GM19455 (cell line): ENCODE measurements around the gene ZNF217.
"Not testable (repeated sequence)": the region's sequence is repeated elsewhere in the genome, so short reads cannot be mapped to it uniquely, and the experiment has no call there.

Source experiments
- ATAC-seq: cut with Tn5 transposase; IDR thresholded peaks from one replicate; pipeline ENCODE4 v1.9.1; 2021; ENCODE audit not compliant: unreplicated experiment

Gene ZNF217

DNA sequence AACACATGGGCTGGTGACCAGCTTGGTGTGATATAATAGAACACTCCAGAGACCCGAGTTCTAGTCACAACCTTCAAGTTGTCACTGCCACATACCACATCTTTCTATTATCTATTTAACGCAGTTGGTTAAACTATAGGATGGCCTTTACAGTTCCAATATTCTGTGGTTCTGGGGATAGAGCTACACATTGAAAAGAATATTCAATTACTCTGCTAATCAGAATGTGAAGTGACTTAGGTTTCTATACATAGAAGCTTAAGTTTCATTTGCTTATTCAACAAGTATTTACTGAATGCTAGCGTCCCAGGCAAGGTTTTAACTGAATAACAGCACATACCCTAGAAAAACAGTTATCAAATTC lies 9.1 kb downstream of the ZNF217 start:
- ATAC-seq: not testable (repeated sequence)

DNA sequence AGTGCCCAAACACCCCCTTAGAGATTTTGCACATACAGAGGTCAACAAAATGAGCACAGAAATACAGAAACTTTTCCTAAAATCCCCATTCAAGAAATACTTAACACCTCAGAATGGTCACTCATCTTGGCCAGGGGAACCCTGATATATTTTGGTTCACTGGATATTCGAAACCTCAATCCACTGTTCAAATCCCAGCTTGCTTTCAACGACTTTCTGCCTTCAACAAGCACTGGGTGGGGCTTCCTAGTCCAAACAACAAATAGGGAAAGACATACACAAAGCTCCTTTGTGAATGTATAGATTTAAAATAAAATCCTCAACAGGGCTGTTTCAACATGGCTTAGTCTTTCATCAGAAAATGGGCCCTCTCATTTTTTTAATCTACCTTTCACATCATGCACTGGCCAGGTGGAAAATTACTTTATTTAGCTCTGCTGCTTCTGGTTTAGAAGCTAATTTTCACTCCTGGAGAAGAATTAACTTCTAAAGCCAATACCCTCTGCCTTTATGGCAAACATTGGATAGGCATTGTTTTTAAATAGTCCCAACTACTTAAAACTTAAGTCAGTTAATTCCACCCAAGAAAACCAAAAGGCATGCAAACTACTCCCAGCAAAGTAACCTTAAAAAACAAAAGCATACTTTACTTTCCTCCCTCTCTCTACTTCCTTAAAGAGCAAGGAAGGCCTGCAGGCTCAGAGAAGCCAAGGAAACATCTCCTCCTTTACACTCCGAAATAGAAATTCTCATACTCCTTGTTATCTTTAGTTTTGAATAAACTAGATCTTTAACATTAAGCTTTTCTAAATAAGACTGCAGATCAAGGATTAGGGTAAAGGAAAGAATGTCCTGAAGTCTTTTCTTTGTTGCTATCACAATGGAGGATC lies 9.7 kb downstream of the ZNF217 start:
- not testable (repeated sequence) for ATAC-seq

DNA sequence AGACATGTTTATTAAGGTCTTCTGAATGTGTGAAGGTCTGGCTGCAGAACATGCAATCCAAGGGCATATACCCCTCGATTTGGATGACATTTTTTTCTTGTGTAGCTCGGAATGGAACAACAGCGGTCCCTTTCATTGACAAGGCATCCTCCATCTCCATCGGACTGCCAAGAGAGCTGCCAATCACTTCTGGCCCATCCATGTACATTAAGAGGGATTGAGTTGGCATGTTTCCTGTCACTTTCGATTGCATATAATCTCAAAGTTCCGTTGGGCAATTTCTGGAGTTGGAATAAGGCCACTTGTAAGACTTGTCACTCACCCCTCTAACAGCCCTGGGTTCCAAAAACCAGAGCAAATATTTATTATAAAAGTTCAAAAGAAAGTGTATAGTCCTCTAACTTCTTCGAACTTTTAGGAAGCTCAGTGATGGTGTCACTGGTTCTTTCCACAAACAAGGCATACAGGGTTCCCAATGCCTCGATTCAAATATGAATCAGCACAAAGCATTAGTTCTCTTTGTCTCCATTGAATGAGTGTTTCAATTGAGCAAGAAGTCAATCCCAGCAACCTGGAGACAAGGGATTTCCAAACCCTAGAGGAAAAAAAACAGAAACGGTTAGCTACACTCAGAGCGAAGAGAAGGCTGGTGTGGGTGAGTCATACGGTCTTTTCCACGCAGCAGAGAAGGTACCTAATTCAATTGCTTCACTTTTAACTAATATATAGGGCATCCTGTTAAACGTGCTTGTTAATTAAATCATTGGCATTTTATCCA lies 10.9 kb downstream of the ZNF217 start:
- ATAC-seq: no peak

DNA sequence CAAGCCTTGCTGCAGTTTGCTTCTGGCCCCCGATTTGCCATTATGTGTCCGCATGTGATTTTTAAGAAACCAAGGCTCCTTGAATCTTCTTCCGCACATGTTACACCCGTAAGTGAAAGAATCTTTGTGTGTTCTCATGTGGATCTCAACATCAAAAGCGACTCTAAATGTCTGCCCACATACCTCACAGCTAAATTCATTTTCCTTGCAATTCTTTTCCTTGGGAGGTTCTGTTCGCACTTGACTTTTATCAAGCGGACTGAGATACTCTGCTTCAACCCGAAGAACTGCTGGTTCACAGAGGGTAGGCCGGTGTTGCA lies 11.4 kb downstream of the ZNF217 start:
- ATAC-seq: no peak

DNA sequence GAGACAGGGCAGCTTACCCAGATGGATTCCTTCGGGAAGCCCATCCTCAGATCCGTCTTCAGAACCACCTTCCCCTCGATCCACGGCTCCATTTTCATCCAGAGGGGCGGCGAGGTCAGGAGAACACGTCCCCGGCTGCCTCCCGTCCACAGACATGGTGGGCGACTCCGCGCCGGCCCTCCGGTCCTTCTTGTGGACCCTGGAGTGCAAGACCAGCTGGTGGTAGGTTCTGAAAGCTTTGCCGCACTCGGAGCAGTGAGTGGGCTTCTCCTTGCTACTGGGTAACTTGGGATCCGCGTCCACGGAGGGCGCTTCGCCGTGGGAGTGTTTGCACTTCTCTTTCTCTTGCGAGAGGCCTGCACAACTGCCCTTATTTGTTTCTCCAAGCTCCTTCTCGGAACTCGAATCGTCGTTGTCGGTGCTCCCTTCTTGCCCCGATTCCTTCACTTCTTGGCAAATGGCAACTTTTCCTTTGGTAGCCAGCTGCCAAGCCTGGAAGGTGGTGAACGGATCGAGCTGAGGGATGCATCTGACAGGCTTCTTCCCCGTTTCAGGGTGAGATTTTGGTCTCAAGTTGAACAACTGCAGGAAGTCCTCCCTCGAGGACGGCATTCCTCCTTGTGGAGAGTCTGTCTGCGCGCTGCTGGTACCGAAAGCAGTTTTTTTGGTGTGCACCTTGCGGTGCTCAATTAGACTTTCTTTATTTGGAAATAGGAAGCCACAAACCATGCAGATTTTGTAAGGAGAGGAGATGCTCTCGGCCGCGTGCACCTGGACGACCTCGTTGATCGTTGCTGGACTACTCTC lies 12.0 kb downstream of the ZNF217 start:
- no peak for ATAC-seq

DNA sequence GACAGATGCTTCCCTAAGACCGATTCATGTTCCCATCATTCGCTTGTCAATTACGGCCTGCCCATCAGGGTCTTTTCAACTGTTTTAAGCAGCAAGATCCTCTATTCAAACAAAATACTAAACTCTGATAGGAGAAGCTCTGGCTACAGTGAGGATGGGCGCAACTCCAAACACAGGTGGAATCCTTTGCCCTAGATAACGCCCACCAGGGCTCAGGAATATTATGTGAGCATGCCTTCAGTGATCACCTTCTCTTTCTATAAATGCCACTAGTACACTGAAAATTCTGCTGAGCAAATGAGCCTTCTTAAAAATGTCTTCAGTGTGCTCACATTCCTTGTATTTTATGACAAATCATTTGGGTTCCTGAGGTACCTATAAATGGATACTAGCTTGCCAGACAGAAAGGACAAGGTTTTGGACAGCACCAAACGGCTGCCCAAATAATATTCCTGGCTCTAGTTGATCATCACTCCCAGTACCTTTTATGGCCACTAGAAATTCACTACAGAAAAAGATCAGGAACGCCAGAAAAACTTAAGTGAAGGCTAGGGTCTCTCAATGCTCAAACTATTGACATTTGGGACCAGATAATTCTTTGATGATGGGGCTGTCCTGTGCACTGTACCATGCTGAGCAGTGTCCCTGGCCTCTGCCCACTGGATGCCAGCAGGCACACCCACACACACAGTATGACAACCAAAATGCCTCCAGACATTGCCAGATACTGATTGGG lies 13.1 kb downstream of the ZNF217 start:
- no peak for ATAC-seq

DNA sequence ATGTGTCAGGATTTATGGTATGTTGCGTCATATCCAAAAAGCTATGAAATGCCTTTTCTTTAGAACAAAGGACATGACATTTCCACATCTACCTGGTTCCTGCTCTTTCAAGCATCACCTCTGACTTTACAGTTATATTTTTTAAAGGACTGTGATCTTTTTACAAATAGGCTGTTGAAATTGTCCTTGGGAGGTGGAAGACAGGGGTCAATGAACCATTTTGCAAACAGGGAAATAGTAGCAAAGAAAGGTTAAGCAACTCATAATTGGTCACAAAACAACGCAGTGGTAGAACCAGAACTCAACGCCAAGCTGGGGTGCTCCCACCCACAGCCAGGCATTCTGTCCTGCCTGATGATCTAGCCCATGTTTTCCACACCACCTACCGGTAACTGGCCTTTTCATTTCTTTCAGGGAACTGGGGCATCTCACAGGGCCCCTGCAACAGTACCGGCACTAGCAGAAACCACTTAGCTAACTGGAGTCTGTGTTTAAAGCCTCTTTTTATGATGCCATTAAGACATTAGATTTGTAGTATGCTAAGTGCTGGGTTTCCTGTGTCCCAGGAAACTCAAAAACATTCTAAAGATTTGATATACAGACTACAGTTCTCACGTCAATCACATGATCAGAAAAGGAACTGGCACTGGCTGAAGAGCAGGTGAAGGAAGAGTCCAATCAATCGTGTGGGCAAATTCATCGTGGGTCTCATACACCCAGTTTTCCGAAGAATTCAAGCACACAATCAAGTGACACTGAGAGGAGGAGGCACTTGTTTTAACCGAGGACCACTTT lies 13.9 kb downstream of the ZNF217 start:
- no peak for ATAC-seq

DNA sequence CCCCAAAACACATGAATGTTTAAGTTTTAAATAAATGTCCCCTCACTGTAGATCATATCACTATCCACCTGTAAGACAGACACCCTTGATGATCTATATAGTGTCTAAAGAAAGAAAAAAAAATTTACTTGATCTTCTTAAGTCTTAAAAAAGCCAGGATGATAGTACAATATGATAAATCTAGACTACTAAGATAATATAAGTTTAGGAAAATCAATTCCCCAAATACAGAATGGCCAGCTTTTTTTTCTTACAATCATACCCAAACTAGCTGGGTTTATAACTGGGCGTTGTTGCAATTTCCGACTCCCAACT lies 14.4 kb downstream of the ZNF217 start:
- ATAC-seq: no peak

DNA sequence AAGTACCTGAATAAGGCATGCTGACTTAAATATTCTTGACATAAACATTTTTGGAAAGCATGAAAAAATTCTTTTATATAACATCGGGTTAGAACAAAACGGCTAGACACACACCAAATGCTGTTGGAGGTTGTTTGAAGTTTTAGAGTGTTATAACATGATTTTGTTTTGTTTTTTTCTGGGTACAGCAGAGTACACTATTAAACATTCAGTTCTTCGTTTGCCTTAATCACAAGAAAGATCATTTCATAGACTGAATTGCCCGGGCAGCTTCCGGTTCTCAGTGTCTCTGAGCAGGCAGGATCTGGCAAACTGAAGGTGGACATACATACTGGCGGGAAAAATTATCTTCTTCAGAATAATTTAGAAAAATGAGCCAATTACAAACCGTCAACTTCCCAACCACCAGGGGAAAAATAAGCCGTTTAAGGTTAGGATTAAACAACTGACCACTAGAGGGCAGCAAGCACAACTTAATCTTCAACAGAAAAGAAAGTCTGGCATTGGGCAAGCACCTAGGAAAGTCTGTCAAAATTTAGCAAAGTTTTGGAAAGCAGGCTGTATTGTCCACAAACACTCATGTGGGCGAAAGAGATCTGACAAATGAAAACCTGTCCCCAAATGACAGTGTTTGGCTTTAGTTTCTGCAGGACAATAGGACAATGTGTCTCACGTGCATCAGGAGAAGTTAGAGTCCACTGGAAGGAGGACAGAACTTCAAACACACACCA lies 15.0 kb downstream of the ZNF217 start:
- no peak for ATAC-seq

DNA sequence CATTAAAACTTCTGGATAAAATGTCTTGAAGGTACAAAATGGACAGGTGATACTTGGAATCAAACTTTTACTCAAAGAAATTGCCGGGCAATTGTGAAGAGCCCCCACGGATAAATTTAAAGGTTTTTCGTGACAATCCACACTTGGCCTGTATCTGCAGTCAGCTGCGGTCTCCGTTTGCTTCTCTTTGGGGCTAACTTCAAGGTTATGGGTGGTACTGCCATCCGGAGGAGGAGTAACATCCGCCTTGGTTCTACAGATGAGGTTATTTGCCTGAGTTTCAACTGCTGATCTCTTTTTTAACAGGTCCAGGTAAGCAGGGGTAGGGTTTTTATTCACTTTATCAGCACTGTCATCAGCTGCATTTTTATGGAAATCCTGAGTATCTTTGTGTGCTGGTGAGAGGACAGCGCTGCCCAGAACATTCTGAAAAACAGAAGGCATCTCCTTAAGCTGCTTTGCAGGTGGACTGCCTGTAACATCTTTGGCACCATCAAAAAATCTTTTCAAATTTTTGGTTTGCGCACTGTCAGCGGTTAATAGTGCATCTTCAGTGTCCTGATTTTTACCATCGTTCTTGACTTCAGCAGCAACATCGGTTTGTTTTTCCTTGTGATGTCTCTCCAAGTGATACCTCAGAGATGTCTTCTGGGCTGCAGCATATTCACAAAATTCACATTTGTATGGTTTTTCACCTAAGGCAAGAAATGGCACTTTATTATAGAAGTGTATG lies 16.9 kb downstream of the ZNF217 start:
- no peak for ATAC-seq

DNA sequence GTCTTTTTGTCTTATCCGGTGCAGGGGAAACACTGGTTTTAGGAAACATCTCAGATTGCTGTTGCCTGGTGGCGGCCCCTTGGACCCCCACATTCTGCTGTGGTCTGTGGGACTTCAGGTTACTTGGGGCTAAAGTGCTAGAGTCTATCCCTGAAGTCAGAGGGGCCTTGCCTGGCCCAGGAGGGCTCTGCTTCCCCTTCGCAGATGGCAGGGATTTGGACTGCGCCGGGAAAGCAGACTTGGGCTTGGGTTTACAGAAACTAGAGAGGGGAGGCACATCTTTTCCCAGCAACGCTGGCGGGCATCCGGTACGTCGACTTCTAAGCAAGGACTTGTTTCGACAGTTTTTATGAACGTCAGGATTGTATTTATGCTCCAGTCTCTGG lies 17.5 kb downstream of the ZNF217 start:
- ATAC-seq: no peak

DNA sequence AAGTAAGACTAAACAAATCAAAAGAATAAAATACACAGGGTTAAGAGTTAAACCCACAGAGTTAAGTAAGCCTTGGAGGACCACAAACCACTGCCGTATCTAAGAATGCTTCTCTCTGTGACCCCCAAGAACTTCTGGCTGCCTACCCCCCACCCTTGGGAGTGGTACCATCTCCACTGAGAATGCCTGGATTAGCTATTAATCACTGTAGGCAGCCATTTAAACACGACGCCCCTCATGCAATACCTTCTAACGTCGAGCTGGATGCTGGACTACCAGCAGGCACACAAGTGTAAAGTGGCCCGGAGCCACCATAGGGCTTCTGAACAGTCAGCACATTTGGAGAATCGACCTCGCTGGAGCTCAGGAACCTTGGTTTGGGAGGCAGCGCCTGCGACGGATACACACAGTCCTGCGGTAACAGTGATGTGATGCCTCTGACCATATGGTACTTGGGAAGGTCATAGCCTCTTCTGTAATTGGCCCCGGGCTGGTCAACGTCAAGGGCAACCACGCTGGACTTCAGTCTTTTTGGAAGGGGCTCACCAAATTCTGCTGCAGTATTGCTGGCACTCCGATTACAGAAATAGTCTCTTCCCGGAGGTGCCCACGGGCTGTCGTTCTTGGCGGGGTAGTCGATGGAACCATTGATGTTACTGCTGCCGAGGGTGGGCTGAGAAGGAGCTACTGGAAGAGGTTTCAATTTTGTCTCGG lies 18.0 kb downstream of the ZNF217 start:
- ATAC-seq: no peak

DNA sequence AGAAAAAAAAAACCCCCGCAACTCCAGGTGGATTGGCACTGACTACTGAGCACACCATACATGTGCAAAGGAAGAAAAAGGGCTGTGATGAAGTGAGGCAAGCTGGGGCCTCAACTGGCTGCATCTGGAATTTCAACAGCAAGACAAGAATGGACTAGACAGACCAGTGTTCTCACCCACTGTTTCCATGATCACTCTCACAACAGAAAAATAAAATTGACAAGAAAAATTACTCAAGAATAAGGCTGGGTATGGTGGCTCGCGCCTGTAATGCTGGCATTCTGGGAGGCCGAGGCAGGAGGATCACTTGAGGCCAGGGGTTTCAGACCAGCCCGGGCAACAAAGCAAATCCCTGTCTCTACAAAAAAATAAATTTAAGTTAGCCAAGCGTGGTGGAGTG lies 18.8 kb downstream of the ZNF217 start:
- no peak for ATAC-seq

DNA sequence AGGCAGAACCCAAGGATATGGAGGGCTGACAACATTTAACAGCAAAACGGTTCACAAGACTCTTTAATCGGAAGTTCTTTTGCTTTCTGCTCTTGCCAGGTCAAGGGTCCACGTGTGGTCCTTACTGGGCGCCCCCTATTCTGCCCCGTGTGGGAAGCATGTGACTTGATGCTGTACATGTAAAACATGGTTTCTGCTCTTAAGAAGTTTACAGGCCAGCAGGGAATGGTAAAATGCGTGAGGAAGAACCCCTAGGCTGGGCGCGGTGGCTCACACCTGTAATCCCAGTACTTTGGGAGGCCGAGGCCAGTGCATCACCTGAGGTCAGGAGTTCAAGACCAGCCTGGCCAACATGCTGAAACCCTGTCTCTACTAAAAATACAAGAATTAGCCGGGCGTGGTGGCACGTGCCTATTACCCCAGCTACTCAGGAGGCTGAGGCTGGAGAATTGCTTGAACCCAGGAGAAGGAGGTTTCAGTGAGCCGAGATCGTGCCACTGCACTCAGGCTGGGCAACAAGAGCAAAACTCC lies 19.3 kb downstream of the ZNF217 start:
- ATAC-seq: no peak

DNA sequence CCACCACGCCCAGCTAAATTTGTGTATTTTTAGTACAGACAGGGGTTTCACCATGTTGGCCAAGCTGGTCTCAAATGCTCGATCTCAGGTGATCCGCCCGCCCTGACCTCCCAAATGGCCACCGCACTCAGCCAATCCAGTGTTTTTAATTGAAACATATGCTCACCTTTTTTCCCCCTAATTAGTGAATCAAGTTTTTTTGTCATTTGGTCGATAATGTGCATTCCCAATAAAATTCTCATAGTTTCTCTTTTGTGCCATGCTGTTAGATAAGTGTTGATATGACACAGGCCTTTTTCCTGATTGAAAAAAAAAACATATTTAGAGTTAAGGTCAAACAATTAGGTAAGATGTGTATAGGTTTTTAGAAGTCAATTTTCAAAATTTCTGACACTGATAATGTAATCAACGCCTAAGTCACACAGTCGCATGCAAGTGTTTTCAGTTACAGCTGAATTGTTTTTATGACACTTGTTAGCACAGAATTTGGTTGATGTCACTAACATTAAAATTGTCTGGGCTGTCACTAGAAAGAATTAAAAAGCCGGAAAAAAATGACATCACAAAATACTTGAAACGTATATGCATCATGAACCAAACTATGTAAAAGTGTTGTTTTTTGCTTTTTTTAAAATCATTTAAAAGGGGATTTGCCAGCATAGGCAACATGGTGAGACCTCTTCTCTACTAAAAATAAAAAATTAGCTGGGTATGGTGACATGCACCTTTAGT lies 21.9 kb downstream of the ZNF217 start:
- ATAC-seq: no peak

DNA sequence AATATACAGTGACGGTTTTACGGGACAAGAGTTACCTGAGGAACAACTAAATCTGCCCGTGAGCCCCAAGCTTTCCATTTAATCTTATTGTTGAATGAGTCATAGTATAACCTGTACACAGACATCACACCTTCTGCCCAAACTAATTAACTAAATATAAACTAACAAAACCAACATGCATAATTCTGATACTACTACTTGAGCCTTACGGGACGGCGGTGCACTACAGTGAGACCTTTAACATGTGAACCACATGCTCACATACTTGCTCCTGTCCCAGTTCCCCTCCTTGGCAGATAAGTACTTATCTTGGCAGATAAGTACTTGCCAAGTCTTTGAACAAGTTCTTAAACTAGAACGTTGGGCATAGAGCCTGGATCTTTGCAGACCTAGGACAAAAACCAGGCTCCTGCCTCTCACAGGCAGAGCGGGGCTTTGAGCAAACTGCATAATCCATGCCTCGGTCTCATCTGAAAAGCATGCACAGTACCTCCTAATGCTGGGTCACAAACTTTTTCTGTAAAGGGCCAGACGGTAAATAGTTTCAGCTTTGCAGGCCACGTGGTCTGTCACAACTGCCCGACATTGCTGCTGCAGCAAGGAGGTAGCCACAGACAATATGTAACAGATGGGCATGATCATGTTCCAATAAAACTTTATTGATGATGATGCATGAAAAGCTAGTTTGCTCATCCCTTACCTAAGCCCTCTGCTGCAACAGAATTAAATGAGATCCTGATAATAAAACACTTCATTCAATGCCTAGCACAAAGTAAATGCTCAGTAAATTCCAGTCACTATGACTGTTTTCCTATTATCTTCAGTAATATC lies 23.0 kb downstream of the ZNF217 start:
- ATAC-seq: no peak
